Measurements from ENCODE around the gene NHSL1. TPM values are rescaled to one million over a fixed set of nuclear protein-coding genes. Genes with fewer than 3 reads are reported as not detected.

Gene NHSL1
- total RNA-seq, 1 donor from 2014 or later, result 34.8 TPM

- ATAC-seq, result no peak
These were observed 5.0 kb downstream of the NHSL1 start for GRCh38 chr6:138494312-138494711.

DNA sequence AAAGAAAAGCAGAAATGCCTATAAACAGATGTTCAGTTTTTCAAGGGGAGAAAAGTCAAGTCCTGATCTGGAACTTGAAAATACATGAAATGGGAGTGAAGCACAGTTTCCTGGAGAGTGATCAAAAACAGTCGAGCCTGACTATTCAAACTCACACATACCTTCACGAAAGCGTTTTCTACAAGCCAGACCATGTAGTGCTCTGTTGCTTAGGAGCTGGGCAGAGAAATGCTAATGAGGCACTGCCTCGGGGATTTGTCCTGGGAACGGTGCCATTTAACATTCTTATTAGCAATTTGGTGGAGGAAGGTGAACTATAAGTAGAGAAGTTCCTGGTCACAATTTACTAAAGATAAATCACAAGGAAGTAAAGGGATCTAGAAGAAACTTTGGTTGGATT lies 5.9 kb downstream of the NHSL1 start:
- peak; percentile 91 for ATAC-seq

DNA sequence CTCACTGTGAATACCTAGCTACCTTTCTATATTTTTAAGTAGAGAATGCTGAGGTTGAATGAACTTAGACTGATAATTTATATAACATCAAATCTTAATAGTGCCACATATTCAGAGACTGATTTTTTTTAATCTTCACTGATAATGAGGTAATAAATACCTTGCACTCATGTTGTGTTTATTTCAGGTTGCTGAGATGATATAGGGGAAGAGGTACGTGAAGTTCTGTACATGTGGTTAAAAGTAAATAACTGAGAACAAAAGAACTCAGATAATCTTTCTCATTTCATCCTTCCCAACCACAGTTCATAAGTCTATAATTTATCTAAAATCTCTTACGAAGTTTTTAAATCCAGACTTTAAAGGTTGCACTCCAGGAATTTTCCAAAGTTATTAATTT lies 6.4 kb downstream of the NHSL1 start:
- no peak for ATAC-seq

DNA sequence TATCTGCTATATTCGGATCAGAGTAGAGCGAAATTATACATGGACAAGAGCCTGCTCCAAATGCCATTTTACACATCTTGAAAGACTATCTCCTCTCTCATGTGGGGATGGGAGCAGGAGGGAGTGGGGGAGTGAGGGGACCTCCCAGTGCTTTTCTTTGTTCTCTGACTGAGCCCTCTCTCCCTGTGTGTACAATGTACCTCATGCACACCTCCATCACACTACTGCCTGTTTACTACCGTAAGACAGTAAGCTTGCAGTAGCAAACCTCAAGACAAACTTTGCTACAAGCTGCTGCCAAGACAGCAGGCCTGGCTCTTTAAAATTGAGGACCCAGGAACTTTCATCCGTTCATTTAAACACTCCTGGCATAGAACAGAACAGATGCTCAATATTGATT lies 7.2 kb downstream of the NHSL1 start:
- no peak for ATAC-seq

DNA sequence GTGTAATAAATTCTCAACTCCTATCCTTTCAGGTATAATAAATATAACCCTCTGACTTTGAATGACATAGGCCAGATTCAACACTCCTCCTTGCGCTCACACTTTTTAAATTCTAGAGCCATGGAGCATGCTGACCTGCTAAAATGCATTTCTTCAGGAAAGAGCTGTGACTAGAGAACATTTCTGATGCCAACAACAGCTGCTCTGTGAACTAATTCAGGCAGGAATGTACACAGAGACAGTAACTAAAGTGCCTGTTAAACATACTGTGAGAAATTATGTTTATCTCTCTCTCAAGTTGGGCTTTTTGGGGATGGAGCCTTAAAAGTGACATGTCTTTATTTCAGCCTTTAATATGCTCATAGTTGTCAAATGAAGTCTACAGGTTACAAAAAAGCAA lies 8.3 kb downstream of the NHSL1 start:
- ATAC-seq, result no peak

DNA sequence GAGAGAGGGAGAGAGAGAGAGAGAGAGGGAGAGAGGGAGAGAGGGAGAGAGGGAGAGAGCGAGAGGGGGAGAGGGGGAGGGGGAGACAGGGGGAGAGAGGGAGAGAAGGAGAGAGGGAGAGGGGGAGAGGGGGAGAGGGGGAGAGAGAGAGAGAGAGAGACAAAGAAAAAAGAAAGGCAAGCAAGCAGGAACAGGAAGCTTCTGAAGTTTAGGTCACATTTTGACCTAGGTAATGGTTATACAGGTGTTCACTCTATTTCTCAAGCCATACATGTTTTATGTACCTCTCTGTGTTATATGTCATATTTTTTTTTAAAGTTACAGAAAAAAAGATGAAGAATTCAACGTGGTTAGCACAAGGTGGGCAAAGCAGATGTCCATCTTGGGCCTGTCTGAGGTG lies 9.4 kb downstream of the NHSL1 start:
- ATAC-seq, result no peak

DNA sequence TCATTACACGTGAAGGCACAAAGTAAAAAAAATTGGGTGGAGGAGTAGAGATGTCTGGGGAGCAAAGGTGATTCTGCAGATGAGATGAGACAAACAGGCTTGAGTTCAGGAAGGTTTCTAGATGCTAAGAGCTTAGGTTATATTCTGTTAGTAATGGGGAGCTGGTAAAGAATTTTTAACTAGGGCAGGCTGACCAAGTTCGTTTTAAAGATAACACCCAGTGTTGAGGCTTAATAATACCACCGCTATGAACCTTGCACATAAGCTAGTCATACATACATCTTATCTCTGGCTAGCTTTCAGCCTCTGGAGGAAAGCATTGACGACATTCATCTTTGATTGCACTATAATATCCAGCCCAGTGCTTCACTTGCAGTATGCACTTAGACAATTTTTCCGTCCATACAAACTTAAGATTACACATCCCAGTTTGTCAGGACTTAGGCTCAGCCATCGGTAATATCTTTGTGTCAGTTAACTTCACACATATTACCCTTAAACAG lies 12.1 kb downstream of the NHSL1 start:
- ATAC-seq, result no peak

DNA sequence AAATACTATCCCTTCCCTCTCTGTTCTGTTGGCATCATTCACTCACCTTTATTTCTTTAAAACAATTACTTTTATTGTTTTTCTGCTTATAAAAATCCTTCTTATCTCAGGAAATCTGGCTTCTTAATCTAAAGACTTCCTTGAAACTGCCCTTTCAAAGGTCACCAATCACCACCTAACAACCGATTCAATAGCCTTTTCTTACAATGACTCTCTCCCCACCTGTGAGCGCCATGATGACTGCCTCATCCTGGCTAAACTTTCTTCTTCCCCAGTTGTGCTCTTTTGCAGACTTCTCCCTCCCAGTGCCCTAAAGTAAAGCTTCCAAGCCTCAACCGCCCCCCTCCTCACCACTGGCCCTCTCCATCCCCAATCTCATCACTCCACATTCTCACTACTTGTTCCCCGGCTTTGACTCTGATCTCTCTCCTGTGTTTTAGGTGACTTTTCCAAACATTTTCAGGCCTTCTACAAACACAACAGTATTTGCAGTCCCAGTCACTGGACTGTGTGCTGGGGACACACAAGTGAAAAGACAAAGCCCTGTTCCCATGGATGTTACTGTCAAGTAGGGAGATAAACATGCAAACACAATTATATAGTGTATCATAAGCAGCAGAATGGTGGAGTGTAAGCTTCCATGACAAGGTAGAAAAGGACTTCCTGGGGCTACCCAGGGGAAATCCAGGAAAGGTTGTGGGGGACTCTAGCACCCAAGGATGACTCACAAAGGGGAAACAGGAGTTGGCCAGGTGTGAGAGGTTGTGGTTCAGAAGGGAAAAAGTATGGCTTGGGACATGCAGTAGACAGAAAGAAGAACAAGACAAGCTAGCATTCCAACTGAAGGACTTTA lies 12.8 kb downstream of the NHSL1 start:
- ATAC-seq, result no peak

GRCh38 chr6:138485586-138486248 lies 13.6 kb downstream of the NHSL1 start:
- ATAC-seq, result no peak

DNA sequence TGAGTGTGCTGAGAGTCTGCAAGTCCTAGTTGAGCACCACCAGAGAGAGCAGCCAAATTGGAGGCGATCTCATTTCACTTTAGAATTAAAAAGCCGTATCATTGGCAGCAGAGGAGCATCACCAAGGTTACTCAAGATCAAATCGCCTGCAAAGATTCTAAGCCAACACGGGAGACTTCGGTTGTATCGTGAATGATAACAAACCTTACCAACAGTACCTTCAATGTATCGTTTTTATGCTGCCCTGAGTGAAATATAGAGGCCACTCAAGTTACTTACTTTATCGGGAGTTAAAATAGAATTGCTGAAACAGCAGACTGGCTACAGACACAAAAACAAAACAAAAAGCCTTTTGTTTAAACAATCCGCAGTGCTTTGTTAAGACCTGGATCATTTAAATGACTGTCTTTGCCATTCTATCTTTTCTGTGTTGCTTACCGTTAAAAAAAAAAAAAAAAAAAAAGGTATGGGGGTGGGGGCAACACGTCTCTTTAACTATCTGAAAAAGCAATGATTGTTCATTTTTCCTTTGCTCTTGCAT lies 14.2 kb downstream of the NHSL1 start:
- no peak for ATAC-seq

GRCh38 chr6:138484018-138484731 lies 15.1 kb downstream of the NHSL1 start:
- no peak for ATAC-seq

- ATAC-seq, result no peak
These were observed 16.5 kb downstream of the NHSL1 start for GRCh38 chr6:138482816-138483215.

GRCh38 chr6:138480279-138480949 lies 18.9 kb downstream of the NHSL1 start:
- no peak for ATAC-seq

- ATAC-seq, result no peak
These were observed 21.3 kb downstream of the NHSL1 start for GRCh38 chr6:138477913-138478539.

GRCh38 chr6:138476116-138476515 lies 23.2 kb downstream of the NHSL1 start:
- no peak for ATAC-seq

DNA sequence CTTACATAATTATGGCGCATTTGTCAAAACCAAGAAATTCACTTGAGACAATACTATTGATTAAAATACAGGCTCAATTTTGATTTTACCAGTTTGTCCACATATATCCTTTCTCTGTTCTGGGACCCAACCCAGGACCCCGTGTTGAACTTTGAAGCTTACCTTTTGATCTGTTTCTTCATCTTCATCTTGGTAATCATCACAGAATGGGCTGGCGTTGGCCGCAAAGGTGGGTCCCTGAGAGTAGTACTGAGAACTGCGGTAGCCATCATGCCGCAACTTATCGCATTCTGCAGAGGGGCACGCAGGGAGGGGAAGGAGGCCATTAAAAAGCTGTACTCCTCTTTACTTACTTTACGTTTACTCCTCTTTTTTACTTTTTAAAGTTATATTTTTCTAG lies 26.1 kb downstream of the NHSL1 start:
- no peak for ATAC-seq

- peak; percentile 63 for ATAC-seq
These were observed 30.8 kb downstream of the NHSL1 start for GRCh38 chr6:138468320-138469015.

DNA sequence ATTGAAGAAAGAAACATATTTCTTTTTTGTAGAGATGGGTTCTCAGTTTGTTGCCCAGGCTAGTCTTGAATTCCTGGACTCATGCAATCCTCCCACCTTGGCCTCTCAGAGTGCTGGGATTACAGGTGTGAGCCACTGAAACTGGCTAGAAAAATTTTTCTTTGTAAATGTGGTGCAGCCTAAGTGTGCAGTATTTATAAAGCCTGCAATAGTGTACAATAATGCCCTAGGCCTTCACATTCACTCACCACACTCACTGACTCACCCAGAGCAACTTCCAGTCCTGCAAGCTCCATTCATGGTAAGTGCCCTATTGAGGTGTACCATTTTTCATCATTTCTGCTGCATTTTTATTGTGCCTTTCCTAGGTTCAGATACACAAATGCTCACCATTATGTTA lies 31.4 kb downstream of the NHSL1 start:
- ATAC-seq, result no peak

DNA sequence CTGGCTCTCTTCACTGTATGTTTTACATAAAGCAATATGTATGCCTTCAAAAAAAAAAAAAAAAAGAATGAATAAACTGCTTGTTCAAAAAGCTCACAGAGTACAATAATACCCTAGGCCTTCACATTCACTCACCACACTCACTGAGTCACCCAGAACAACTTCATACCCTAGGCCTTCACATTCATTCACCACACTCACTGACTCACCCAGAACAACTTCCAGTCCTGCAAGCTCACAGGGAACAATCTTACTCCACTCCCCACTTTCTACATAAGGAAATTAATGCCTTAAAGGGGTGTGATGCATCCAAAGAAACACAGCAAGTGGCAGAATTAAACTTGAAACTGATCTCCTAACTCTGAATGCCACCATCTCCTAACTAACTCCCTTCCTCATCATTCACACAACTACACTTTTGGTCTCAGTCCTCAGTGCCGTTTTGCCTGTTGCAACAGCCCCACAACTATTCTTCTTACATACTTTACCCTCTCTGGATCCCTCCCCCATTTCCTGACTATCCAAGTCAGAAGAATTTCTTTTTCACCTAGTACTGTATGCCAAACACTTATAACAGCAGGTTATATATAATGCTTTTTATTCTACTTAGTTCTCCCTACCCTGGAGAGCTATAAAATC lies 34.2 kb downstream of the NHSL1 start:
- peak; percentile 98 for ATAC-seq

GRCh38 chr6:138464085-138464484 lies 35.2 kb downstream of the NHSL1 start:
- ATAC-seq, result no peak

GRCh38 chr6:138461647-138462046 lies 37.6 kb downstream of the NHSL1 start:
- no peak for ATAC-seq
